Endothelial cell (in vitro differentiated cells): ENCODE results near the gene GRB7. TPM values are rescaled to one million over a fixed set of nuclear protein-coding genes. Genes with fewer than 3 reads are reported as not detected.

ENCODE experiments used
- DNase-seq: peaks from one replicate; pipeline ENCODE4 v3.0.0; 2021; ENCODE audit warnings: low spot score
- H3K27ac Mint-ChIP-seq: one replicate; pipeline ENCODE4 v1.8.0; 2021; ENCODE audit warnings: mixed read lengths, inconsistent platforms; ENCODE audit not compliant: unreplicated experiment
- H3K27me3 Mint-ChIP-seq: one replicate; pipeline ENCODE4 v1.8.0; 2021; ENCODE audit warnings: mild to moderate bottlenecking, moderate library complexity, mixed read lengths, inconsistent platforms; ENCODE audit not compliant: unreplicated experiment
- H3K36me3 Mint-ChIP-seq: one replicate; pipeline ENCODE4 v1.8.0; 2021; ENCODE audit warnings: mild to moderate bottlenecking, low read depth, mixed read lengths, inconsistent platforms; ENCODE audit not compliant: unreplicated experiment
- H3K4me1 Mint-ChIP-seq: one replicate; pipeline ENCODE4 v1.8.0; 2021; ENCODE audit warnings: mild to moderate bottlenecking, mixed read lengths, inconsistent platforms; ENCODE audit not compliant: unreplicated experiment
- H3K4me3 Mint-ChIP-seq: one replicate; pipeline ENCODE4 v1.8.0; 2021; ENCODE audit warnings: mild to moderate bottlenecking, mixed read lengths, inconsistent platforms; ENCODE audit not compliant: unreplicated experiment
- H3K9me3 Mint-ChIP-seq: one replicate; pipeline ENCODE4 v1.8.0; 2021; ENCODE audit warnings: mixed read lengths, inconsistent platforms; ENCODE audit not compliant: unreplicated experiment
- total RNA-seq: library from RNA; stranded (reverse); fragmentation: NEBNext Ultra II Directional; extraction: Animal tissue kit (Norgen Biotek cat#: 25700); gene quantifications from one replicate; pipeline ENCODE4 v1.2.1, GENCODE V29; 2021; ENCODE audit not compliant: unreplicated experiment
- TF ChIP-seq, protein P1 (sequence below): fragments of 200-600 bp; sonication (generic); IDR thresholded peaks from one replicate; pipeline ENCODE4 v1.5.0; 2021; ENCODE audit warnings: antibody characterized with exemption; ENCODE audit not compliant: unreplicated experiment

GRB7 gene
- total RNA-seq, 1 donor from 2014 or later, result 1.3 TPM

DNA sequence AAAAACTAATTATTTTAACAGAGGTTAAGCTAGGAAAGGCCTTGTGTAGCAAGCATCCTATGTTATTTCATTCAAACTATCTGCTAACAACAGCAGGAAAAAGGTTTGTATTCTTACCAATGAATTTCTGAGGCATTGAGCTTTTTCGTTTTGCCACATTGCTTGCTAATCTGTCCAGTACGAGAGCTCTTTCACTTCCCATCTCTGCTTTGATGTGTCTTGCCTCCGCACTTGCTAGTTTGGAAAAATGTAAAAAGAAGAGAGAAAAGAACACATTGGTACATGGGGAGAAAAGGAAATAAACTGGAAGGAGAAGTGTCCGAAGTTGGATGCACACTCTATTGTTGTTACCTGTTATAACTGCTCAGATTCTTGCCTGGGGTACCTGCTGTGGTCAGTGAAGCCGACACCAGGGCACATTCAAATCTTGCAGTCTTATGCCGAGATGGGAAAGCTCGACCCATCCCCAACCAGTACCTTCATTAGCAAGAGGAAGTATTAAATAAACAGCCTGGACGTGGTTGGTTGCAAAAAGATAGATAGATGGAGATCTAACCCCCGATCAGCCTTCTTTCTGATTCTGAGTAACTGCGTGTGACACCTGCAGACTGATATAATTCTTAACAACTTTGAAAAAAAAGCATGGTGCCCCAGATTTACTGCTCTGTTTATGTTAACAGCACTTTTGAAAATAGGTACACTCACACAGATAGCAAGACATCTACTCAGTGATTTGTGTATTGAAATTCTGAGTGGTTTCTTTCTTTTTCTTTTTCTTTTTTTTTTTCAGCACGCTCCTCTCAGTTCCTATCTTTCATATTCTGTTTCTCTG lies 40.0 kb downstream of the GRB7 start:
- Mint-ChIP-seq H3K27ac (no peak overlapping the region), H3K4me1 (peaks cover 8% of the 10 kb centered on the region), H3K36me3 (no peaks in the 10 kb centered on the region), H3K4me3 (no peak overlapping the region), H3K27me3 (no peaks in the 10 kb centered on the region), H3K9me3 (no peaks in the 10 kb centered on the region)
- no peak for DNase-seq
- TF ChIP-seq, protein P1, sequence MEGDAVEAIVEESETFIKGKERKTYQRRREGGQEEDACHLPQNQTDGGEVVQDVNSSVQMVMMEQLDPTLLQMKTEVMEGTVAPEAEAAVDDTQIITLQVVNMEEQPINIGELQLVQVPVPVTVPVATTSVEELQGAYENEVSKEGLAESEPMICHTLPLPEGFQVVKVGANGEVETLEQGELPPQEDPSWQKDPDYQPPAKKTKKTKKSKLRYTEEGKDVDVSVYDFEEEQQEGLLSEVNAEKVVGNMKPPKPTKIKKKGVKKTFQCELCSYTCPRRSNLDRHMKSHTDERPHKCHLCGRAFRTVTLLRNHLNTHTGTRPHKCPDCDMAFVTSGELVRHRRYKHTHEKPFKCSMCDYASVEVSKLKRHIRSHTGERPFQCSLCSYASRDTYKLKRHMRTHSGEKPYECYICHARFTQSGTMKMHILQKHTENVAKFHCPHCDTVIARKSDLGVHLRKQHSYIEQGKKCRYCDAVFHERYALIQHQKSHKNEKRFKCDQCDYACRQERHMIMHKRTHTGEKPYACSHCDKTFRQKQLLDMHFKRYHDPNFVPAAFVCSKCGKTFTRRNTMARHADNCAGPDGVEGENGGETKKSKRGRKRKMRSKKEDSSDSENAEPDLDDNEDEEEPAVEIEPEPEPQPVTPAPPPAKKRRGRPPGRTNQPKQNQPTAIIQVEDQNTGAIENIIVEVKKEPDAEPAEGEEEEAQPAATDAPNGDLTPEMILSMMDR, result no peak

DNA sequence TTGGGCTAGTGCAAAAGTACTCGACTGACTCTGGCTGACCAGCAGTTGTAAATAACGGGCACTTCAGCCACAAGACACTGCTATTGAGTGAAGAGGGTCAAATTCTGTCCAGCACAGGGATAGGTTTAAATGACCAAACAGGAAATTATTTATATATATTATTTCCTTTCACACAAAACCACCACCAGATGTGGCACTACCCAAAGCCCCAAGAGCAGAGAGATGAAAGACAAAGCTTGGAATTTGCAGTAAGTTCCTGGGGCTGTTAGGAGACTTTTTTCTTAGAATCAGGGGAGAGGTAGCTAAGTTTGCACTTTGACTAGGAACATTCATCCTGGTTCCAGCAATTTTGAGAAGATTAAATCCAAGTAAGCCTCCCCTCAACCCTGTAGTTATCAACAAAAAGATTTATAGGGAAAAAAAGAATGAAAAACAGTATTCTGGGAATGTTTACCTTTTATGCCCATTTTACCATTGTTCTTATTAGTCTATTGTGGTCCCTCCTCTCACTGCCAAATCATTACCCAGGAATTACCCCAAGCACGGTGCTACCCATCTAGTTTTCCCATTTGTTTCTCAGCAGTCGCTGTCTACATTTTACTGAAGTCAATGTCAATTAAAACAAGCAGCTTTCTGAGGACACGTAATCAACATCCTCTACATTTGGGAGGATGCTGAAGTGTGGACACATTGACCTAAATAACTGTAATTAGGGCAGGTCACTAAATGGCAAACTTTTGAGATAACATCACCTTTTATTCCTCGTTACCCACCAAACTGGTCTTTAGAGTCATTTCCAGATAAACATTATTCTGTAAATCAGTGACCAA lies 43.5 kb downstream of the GRB7 start:
- H3K4me3 Mint-ChIP-seq, result no peak overlapping the region
- H3K9me3 Mint-ChIP-seq, result no peaks in the 10 kb centered on the region
- peaks cover 8% of the 10 kb centered on the region for H3K4me1 Mint-ChIP-seq
- no peaks in the 10 kb centered on the region for H3K27me3 Mint-ChIP-seq
- no peak overlapping the region for H3K27ac Mint-ChIP-seq
- TF ChIP-seq, protein P1, result no peak
- no peaks in the 10 kb centered on the region for H3K36me3 Mint-ChIP-seq
- DNase-seq, result no peak

DNA sequence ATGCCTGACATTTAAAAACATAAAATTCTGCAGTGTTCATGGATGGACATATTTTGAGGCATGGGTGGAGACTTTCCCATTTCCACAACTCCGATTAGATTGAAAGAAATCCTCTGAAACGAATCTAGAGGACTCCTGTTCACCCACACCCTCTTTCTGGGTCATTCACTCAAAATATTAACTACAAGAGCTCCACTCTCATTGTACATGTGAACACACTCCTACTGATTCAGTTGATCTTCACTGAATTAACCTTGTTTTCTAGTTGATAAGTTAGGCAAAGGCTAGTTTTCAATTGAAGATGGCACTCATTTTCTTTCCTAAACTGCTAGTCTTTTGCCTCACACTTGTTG lies 44.1 kb downstream of the GRB7 start:
- H3K27me3 Mint-ChIP-seq, result no peaks in the 10 kb centered on the region
- DNase-seq, result no peak
- no peaks in the 10 kb centered on the region for H3K9me3 Mint-ChIP-seq
- no peak overlapping the region for H3K4me3 Mint-ChIP-seq
- H3K4me1 Mint-ChIP-seq, result peaks cover 8% of the 10 kb centered on the region
- TF ChIP-seq, protein P1, result no peak
- H3K27ac Mint-ChIP-seq, result no peak overlapping the region
- no peaks in the 10 kb centered on the region for H3K36me3 Mint-ChIP-seq

DNA sequence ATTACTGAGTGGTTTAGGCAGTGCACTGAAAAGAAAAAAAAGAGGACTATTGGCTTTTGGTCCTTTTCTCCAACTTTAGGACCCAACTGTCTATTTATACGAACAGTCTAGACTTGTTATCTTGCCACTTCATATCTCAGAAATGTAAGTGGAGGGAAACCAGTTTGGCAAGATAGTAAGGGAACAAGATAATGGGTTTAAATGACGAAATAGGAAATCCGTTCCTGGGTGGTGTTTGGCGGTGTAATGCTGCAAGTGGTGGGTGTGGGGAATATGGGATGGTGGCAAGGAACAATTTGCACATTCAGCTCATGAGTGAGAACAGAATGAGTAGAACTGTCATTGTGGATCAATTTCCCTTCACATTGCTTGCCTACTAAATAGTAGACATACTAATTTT lies 44.7 kb downstream of the GRB7 start:
- Mint-ChIP-seq H3K27ac (peak overlapping the region; percentile 16), H3K36me3 (no peaks in the 10 kb centered on the region)
- DNase-seq, result no peak

More for the DNA sequence above, 44.7 kb downstream of the GRB7 start:
- no peak overlapping the region for H3K4me3 Mint-ChIP-seq
- H3K4me1 Mint-ChIP-seq, result peaks cover 7% of the 10 kb centered on the region
- H3K27me3 Mint-ChIP-seq, result no peaks in the 10 kb centered on the region
- TF ChIP-seq, protein P1, result no peak
- no peaks in the 10 kb centered on the region for H3K9me3 Mint-ChIP-seq
